Activated CD8-positive, alpha-beta memory T cell treated with anti-CD3 and anti-CD28 coated beads for 36 hours (primary cell): ENCODE results near the gene PGS1. TPM values are rescaled to one million over a fixed set of nuclear protein-coding genes. Genes with fewer than 3 reads are reported as not detected.

ENCODE experiments used
- CTCF ChIA-PET: fragments of 350-600 bp; sonication (Branson Sonifier 250); formaldehyde crosslinking; loops from one replicate; lab custom pipeline; 2021; ENCODE audit warnings: antibody characterized with exemption; lab: Charles Lee
- POLR2A ChIA-PET: fragments of 350-600 bp; sonication (Branson Sonifier 250); formaldehyde crosslinking; loops from one replicate; lab custom pipeline; 2021; ENCODE audit warnings: antibody characterized with exemption; lab: Charles Lee
- total RNA-seq, 2 experiments: library from RNA; stranded (reverse); gene quantifications; one replicate each; pipeline ENCODE4 v1.2.3, GENCODE V29; 2021

Gene PGS1
- total RNA-seq, 2 experiments from 2014 or later = 54.1 to 54.3 TPM

DNA sequence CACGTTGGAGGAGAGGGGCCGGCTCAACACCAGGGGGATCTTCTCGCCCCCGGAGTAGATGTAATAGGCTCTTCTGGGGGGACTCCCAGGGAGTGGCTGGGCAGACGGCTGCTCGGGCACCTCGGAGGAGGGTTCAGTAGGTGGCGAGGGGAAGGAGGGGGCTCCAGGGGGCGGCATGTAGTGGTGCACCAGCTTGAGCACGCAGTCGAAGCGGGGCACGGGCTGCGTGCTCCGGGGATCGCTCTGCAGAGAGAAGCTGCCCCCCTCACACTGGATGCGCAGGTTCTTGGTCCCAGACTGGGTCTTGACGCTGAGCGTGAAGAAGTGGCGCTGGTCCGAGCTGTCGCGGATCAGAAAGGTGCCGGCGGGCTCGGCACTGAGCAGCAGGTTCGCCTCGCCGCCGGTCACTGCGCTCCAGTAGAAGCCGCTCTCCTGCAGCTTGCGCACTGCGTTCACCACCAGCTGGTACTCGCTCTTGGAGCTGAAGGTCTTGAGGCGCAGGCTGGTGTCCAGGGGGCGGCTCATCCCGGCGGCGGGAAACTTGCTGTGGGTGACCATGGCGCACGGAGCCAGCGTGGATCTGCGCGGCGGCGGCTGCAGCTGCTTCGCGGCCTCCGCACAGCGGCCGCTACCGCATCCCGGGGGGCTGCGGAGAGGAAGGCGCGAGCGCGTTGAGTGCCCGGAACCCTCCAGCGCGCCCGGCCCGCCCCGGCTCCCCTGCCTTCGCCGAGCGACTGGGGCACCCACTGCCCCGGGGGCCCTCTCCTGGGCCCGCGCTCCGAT lies 19.7 kb upstream of the PGS1 start:
- POLR2A ChIA-PET = interaction anchor here (1.0 to 3.2 kb wide), 4 partner anchors 14 to 23 kb away, joined by 3 to 21 read pairs (median 6); no protein-coding TSS in a partner anchor
- CTCF ChIA-PET = interaction anchor here (1.2 to 1.3 kb wide), 2 partner anchors 16 to 416 kb away, joined by 3 to 4 read pairs; no protein-coding TSS in a partner anchor

DNA sequence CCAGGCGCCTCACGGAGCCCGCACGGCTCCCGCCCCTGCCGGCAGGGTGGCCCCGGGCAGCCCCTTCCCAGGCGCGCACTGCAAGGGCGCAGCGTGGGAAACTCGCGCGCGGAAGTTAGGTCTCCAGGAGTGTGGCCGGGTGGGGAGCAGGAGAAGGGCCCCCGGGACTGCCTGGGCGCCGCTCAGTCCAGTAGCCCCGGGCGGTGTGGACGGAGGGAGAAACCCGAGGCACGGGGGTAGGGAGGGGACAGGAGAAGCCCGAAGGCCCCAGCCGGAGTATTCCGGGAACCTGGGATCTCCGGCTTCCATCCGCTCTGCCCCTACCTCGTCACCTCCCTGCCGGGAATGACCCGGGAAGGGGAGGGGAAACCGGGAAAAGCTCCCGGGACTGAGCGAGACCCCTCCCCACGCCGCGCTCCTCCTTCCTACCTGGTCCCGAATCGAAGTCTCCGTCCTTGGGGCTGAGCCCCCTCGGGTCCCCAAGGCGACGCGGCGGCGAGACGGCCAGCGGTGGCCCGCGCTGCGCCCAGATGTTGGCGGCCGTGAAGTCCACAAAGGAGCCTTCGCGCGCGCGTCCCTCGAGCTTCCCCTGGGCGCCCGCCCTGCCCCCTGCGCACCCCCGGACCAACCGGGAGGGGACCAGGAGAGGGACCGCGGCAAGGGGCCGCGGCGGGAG lies 19.0 kb upstream of the PGS1 start:
- CTCF ChIA-PET = interaction anchor here (0.7 to 5.9 kb wide), 5 partner anchors 15 to 108 kb away, joined by 3 to 59 read pairs (median 6); no protein-coding TSS in a partner anchor
- POLR2A ChIA-PET = interaction anchor here (0.5 to 3.2 kb wide), 8 partner anchors 10 to 23 kb away, joined by 4 to 21 read pairs (median 6); partner anchors contain the start of gene PGS1

DNA sequence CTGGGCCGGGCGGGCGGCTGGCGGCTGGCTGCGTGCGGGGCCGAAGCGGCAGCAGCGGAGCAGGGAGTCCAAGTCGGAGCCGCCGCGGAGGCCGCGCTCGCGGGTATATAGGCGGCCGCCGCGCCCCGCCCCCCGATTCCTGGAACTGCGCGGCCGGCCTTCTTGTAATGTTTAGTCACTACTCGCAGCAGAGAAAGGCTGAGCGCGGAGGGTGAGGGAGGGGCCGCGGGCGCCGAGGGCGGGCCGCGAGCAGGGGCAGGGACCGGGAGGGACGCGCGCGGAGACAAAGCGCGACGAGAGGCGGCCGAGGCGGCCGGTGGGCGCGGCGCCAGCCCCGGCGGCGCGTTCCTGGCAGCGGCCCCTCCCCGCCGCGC lies 18.5 kb upstream of the PGS1 start, which contains the start of gene SOCS3:
Gene SOCS3 (minus strand): TSS at position 81 of the 374 bp plus-strand sequence. CDS start 982 bp downstream, outside the sequence.
- CTCF ChIA-PET = interaction anchor here (0.7 to 5.9 kb wide), 8 partner anchors 16 to 109 kb away, joined by 3 to 59 read pairs (median 5); no protein-coding TSS in a partner anchor
- POLR2A ChIA-PET = interaction anchor here (0.5 to 3.2 kb wide), 7 partner anchors 10 to 46 kb away, joined by 4 to 21 read pairs (median 6); partner anchors contain the start of gene PGS1

DNA sequence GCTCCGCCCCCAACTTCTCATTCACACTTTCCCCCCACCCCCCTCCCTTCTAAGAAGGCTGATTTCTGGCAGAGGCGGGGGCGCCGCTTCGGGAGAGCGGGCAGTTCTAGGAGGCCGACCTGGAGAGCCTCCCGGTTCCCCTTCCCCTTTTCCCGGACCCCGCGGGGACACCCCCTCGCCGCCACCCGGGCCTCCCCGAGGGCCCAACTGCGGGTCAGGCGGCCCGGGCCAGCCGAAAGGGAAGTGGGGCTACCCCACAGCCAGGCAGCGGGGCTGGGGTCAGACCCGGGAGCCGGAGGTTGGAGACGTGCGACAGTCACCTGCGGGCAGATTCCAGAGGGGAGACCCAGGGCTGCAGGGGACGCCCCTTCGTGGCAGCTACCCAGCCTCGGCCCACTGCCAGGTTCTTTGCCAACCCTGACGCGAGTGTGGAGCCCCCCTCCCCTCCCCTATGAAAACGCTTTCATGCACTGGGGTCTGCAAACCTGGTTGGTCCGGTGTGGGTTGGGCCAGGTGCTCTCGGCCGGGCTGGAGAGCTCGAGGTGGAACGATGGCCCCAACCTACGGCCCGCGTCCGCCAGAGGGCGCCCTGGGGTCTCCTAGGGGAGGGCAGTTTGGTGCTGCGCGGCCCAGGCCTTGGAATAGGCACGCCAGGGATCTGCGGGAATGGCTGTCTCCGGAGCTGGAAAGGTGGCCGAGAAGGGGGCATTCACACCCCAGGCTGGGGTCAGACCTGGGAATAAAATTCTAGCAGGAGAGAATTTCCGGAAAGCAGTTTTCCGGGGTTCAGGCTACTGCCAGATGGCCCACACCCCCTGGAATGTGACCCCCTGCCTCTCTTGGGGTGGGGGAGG lies 17.9 kb upstream of the PGS1 start:
- CTCF ChIA-PET = interaction anchor here (0.7 to 5.9 kb wide), 16 partner anchors 9 to 232 kb away, joined by 3 to 59 read pairs (median 4); partner anchors contain the start of gene TMC6
- POLR2A ChIA-PET = interaction anchor here (1.0 to 3.2 kb wide), 8 partner anchors 9 to 64 kb away, joined by 3 to 21 read pairs (median 6); partner anchors contain the start of gene PGS1

DNA sequence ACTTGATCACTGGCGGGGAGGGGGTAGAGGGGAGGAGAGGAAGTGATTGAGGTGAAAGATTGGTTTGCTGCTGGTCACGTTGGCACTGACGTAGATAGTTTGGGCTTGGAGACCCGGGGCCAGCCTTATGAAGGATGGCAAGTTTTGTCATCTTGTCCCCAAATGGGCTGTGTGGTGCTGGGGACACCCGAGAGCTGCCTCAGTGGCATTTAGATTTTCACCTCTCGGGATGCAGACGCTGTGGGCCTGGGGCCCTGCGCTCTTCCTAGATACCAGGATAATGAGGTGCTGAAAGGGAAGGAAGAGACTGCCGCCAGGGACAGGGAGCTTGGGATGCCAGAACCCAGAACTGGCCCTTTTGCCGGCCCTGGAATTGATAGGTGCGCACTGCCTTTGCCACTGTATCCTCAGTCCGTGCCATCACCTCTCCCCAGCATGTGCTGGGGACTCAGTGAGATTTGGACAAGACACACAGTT lies 17.2 kb upstream of the PGS1 start:
- ChIA-PET CTCF (interaction anchor here (1.0 to 5.9 kb wide), 13 partner anchors 10 to 233 kb away, joined by 3 to 59 read pairs (median 4); partner anchors contain the start of gene TMC6), POLR2A (interaction anchor here (1.0 to 2.0 kb wide), 6 partner anchors 9 to 64 kb away, joined by 3 to 9 read pairs (median 6); partner anchors contain the start of gene PGS1)

DNA sequence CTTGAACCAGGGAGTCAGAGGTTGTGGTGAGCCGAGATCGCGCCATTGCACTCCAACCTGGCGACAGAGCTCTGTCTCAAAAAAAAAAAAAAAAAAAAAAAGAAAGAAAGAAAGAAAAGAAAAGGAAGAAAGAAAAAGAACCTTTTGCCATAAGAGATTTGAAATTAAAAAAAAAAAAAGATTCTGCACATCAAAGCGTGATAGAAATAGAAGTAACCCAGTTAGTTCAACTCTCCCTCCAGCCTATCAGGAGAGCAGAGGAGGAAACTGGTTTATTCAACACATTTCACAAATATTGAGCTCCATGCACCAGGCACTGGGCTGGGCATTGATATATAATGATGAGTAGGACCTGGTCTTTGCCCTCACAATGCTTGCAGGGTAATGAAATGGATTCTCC lies 16.2 kb upstream of the PGS1 start:
- POLR2A ChIA-PET = no interaction called here
- CTCF ChIA-PET = interaction anchor here (1.3 to 5.9 kb wide), 4 partner anchors 48 to 72 kb away, joined by 5 to 59 read pairs (median 12); no protein-coding TSS in a partner anchor

DNA sequence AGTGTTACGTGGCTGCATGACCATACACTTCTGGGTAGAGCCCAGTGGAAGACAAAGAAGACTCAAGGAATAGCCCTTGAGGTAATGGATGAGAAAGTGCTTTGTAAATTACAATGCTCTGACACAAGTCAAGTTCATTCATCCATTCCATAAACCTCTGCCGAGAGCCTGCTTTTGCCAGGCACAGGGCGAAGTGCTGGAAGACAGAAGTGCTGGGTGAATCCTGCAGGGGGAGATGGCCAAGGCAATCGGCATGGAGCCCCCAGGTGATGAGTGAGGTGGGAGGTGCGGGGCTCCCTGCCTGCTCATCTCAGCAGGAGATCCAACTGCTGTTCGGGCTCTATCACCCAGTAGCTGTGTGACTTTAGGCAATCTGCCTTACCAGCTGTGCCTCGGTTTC lies 15.8 kb upstream of the PGS1 start:
- POLR2A ChIA-PET = no interaction called here

DNA sequence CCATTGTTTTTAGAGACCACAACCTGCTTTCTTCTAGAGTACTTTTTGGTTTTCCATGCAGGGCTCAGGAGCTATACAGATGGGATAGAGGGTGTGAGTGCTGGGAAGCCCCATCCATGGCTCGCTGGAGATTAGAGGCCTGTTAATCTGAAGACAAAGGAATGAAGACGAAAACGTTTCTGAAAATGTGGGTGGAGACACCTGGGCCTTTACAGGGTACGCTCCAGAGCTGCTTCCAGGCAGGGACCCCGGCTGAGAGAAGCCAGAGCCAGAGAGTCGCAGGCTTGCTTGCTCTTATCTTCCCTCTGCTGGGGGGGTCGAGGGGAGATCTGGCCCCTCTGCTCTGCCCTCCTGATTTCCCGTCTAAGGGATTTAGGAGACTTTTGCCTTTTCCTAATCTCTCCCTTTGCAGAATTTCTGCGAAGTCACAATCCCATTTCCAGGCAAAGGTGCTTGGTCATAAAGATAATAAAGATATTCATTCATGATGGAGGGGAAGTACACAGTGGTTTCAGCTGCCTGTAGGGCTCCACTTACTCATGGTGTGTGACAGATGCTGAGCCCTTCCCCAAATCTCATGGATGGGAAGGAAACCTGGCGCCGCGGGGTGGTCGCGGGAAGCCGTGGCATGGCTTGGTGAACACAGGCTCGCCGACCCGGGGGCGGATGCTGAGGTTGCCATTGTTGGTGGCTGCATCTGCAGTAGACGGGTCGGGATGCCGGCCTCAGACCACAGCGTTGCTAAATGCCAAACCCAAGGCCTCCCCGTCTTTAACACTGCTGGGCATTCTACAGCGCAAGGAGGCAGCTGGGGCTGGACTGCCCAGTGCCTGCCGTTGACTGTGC lies 13.8 kb upstream of the PGS1 start:
- ChIA-PET POLR2A (interaction anchor here (0.6 to 1.2 kb wide), 2 partner anchors 17 to 32 kb away, joined by 3 read pairs; no protein-coding TSS in a partner anchor), CTCF (interaction anchor here (0.6 to 5.9 kb wide), 7 partner anchors 14 to 113 kb away, joined by 3 to 59 read pairs (median 4); no protein-coding TSS in a partner anchor)

More for the DNA sequence above, 15.8 kb upstream of the PGS1 start:
- CTCF ChIA-PET = interaction anchor here (1.3 to 5.9 kb wide), 2 partner anchors 59 to 72 kb away, joined by 5 to 59 read pairs; no protein-coding TSS in a partner anchor

DNA sequence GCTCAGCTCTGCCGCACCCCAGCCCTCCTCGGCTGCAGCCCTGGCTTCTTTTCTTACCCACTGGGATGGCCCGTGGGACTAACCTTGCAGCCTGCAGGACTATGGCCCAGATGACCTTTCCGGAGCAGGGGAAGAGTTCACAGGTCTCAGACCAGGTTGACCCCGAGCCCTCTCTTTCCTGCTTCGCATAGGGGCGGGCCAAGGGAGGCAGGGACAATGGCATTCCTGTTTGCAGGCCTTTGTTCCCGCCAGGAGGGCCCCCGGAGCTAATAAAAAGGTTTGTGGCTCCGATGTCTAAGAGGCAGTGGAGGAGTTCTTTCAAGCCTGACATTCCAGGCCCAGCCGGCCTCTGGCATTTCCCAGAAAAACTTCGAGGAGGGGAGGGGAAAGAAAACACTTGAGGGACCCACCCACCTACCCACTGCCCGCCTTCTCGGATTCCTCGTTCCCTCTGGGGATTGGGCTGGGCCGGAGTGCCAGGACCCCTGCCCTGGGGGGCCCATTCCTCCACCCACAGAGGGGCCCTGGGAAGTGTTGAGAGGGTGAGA lies 12.8 kb upstream of the PGS1 start:
- CTCF ChIA-PET = interaction anchor here (1.0 to 5.9 kb wide), 3 partner anchors 31 to 114 kb away, joined by 4 to 59 read pairs (median 4); no protein-coding TSS in a partner anchor
- POLR2A ChIA-PET = no interaction called here

DNA sequence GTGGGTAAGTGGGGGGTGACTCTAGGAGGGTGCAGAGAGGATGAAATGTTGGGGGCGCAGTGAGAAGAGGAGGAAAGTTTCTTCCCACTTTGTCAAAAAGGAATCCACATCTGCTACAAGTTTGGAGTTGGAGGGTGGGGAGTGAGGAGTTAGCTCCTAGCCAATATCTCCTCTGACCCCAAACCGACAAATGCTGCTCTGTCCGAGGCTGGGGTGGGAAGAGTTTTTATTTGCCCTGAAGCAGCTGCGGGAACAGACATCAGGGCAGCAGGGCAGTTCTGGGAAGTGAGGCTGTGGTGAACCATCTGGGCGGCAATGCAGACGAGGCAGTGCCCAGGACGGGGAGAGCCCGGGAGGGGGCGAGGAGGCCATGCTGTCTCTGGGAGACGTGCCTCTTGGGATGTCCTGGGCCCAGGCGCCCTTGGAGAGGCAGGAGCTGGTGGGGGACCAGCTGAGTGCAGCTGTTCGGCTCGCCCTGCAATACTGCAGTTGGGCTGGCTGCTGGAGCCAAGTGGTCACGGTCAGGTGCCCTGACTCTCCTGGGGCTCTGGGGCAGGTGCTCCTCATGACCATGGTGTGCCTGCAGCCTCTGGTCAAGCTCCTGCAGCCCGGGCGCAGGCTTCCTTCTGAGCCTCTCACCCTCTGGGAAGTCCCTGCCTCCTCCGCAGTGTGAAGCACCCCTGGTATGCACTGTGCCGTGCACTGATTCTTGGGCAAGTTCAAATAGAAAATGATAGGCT lies 12.2 kb upstream of the PGS1 start:
- ChIA-PET CTCF (interaction anchor here (1.3 kb wide), 1 partner anchor 115 kb away, joined by 4 read pairs; no protein-coding TSS in a partner anchor), POLR2A (no interaction called here)

DNA sequence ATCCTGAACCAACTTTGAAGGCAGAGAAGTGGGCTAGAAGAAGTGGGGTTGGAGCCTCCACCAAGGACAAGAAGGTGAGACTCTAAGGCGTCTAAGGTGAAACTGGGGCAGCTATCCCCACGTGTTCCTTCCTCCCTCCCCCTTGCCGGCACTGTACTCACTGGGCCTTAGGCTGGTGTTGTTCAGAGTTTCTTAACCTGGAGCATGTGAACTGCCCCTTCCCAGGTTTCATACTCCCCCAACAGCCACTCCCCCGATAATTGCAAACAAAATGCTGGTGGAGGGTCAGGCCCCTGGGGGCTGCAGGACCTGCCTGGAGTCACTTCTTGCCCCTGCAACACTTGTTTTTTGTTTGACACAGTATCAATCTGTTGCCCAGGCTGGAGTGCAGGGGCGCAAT lies 11.3 kb upstream of the PGS1 start:
- ChIA-PET POLR2A (no interaction called here), CTCF (interaction anchor here (1.6 kb wide), 1 partner anchor 10 kb away, joined by 3 read pairs; no protein-coding TSS in a partner anchor)

DNA sequence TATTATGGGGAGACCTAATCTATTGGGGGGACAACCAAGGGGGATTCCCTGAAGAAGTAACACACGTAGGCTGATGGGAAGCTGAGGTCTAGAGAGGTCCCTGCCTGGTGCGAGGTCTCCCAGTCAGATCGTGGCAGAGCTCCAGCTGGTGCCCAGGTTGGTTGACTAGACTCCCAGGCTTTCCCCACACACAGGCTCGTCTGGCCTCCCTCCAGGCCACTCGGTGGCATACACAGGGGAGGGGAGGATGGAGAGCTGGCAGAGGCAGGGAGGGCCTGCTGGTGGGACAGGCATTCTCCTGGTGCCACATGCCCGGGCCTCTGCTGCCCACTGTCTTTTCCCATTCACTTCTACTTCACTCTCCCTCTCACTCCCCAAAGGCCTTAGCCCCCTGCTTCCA lies 10.1 kb upstream of the PGS1 start:
- POLR2A ChIA-PET = interaction anchor here (1.3 kb wide), 1 partner anchor 10 kb away, joined by 4 read pairs; the partner anchor contains the start of gene PGS1
- CTCF ChIA-PET = interaction anchor here (0.7 to 1.6 kb wide), 3 partner anchors 11 to 78 kb away, joined by 3 read pairs; no protein-coding TSS in a partner anchor

DNA sequence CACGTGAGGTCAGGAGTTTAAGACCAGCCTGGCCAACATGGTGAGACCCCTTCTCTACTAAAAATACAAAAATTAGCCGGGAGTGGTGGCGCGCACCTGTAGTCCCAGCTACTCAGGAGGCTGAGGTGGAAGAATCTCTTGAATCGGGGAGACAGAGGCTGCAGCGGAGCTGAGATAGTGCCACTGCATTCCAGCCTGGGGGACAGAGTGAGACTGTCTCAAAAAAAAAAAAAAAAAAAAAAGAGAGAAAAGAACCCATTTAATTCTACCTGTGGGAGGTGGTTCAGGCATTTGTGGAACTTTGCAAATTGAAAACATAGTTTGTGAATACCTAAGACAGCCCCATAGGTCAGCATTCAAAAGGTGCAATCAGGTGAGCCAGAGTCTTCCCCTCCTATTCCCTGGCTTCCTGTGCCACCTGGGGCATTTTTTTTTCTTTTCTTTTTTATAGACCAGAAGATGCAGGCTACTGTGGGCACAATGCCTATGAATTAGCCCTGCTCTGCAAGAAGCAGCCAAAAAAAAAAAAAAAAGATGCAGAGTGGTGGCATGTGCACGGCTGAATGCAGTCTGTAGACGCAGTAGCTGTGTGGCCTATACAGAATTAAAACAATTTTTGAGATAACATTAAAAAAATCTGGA lies 9.5 kb upstream of the PGS1 start:
- CTCF ChIA-PET = interaction anchor here (0.7 to 1.3 kb wide), 5 partner anchors 53 to 118 kb away, joined by 3 to 5 read pairs (median 3); no protein-coding TSS in a partner anchor
- POLR2A ChIA-PET = interaction anchor here (1.3 to 1.4 kb wide), 2 partner anchors 9 kb away, joined by 4 to 6 read pairs; partner anchors contain the start of genes PGS1 and SOCS3

DNA sequence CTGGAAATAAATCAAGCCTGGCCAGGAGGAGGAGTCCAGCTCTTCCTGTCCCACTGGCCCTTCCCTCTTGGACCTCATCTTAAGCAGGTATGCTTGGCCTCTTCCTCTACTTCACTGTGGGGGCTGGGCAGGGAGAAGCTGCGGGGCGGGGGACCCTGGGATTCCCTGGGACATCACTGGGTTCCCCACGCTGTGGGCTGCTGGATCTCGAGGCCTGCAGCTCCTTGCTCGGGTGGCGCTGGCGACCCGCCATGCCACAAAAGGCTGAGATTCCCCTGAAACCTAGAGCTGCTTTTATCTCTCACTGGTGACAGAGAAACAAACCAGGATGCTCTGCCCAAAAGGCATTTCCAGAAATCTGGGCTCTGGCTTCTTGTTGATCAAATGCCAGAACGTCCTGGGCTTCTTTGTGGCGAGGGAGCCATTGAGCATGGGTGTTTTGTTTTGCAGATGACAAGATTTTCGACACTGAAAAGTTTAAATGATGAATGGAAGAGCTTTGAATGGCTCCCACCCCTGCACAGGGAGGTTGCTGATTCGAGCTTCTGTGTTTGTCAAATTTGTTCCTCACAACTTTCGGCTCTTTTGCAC lies 8.6 kb upstream of the PGS1 start:
- POLR2A ChIA-PET = interaction anchor here (1.4 kb wide), 1 partner anchor 9 kb away, joined by 6 read pairs; the partner anchor contains the start of gene SOCS3
- CTCF ChIA-PET = interaction anchor here (0.9 to 1.2 kb wide), 4 partner anchors 9 to 119 kb away, joined by 3 to 5 read pairs (median 4); no protein-coding TSS in a partner anchor
